ENCODE measurements around the gene PLIN4. TPM values are rescaled to one million over a fixed set of nuclear protein-coding genes. Genes with fewer than 3 reads are reported as not detected.

PLIN4 gene
- total and polyA plus RNA-seq, 9 of the 15 experiments (the other 6 are each of a cell fraction or from before 2014, with no cell fraction given), result 0.04 to 0.16 (median 0.07) TPM; not detected in 3

DNA sequence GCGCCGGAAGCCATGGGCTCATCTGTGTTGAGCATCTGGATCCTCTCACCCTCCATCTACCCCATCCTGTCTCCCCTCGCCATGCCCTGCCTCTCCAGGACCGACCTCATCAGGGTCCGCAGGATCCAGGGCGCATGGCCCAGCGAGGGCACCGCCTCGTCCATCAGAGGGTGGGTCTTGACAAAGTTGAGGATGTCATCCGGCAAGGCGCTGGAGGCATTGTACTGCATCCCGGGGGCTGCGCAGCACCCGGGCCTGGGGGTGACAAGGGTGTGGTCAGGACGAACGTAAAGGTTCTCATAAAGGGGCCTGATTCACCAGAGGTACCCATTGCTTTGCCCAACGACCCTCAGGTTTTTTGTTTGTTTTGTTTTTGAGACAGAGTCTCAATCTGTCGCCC, 31.7 kb upstream of the PLIN4 start:
- POLR2A ChIA-PET, result no interaction called here
- no peak overlapping the region for H3K4me2 ChIP-seq (ENCODE audit: insufficient read depth, low read length)
- H3K27ac ChIP-seq (ENCODE audit: extremely low read depth, low read depth, low read length), result no peak overlapping the region
- WGBS (ENCODE audit: insufficient coverage, low coverage, missing lambda C conversion rate), result 61% methylated on average over 18 of the region's 18 CpGs
- TF ChIP-seq, protein P1, sequence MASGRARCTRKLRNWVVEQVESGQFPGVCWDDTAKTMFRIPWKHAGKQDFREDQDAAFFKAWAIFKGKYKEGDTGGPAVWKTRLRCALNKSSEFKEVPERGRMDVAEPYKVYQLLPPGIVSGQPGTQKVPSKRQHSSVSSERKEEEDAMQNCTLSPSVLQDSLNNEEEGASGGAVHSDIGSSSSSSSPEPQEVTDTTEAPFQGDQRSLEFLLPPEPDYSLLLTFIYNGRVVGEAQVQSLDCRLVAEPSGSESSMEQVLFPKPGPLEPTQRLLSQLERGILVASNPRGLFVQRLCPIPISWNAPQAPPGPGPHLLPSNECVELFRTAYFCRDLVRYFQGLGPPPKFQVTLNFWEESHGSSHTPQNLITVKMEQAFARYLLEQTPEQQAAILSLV (tag; IDR thresholded peaks at IDR 0.05), result no peak
- H4K20me1 ChIP-seq (replicated peaks; ENCODE audit: control insufficient read depth, insufficient read depth, low read length), result no peaks in the 10 kb centered on the region
- no TSS peak for BruUV-seq (replicated peaks)
- intact Hi-C loops (cut with micrococcal nuclease), result no loop called here
- peak overlapping the region in 1 of 2 experiments; percentile 74; a peak in 1 of 4 replicates for H3K9ac ChIP-seq (ENCODE audit: insufficient read depth in 1 of 2, low read depth in 2 of 2, low read length in 2 of 2)
- CTCF ChIA-PET (ENCODE audit: low intra/inter-chr PET ratio), result no interaction called here
- no peak for ATAC-seq
- H3K4me1 ChIP-seq (replicated peaks in 1 of 2; ENCODE audit: control insufficient read depth in 2 of 2, insufficient read depth in 2 of 2, low read length in 2 of 2), result peaks cover 0 to 34% of the 10 kb centered on the region in 2 experiments; a peak in 4 of 5 replicates
- no peaks in the 10 kb centered on the region for H3K9me1 ChIP-seq (ENCODE audit: control insufficient read depth, insufficient read depth, low read length)
- no peaks in the 10 kb centered on the region for H3K79me2 ChIP-seq (ENCODE audit: control insufficient read depth, insufficient read depth, low read length)
- peak in 1 of 4 experiments; percentile 5 for DNase-seq (ENCODE audit: extremely low read depth in 1 of 4, low spot score in 3 of 4)
- in situ Hi-C loops (cut with MboI), result no loop called here
- FAIRE-seq, result no peak
- no peak overlapping the region for H3K4me3 ChIP-seq
- H3K36me3 ChIP-seq (ENCODE audit: control insufficient read depth, insufficient read depth, low read length), result no peaks in the 10 kb centered on the region
- H2AFZ ChIP-seq (ENCODE audit: low read depth, low read length), result no peak overlapping the region
- no peaks in the 10 kb centered on the region for H3K27me3 ChIP-seq (ENCODE audit: control insufficient read depth in 2 of 2, insufficient read depth in 2 of 2, low read length in 2 of 2)
- no peaks in the 10 kb centered on the region for H3K9me3 ChIP-seq (replicated peaks; ENCODE audit: control insufficient read depth, insufficient read depth, low read depth, low read length)

DNA sequence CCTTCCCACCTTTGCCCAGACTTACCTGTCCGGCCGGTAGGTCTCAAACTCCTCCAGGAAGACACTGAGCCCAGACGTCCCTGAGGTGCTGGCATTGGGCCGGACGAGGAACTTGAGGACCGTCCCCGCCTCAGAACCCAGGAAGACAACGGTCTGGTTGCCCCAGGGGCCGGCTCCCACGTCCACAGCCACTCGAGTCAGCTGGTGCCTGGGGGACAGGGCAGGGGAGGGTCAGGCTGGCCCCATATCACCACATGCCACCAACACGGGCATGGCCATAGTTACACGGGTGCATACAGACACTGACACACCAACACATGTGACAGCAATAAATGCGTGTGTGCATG, 29.9 kb upstream of the PLIN4 start:
- ChIA-PET CTCF (ENCODE audit: low intra/inter-chr PET ratio) (no interaction called here), POLR2A (interaction anchor here (0.8 to 1.1 kb wide), 2 partner anchors 8 to 9 kb away, joined by 3 to 4 read pairs; no protein-coding TSS in a partner anchor)
- H3K36me3 ChIP-seq (ENCODE audit: control insufficient read depth, insufficient read depth, low read length), result no peaks in the 10 kb centered on the region
- no peaks in the 10 kb centered on the region for H3K9me1 ChIP-seq (ENCODE audit: control insufficient read depth, insufficient read depth, low read length)
- no peaks in the 10 kb centered on the region for H3K79me2 ChIP-seq (ENCODE audit: control insufficient read depth, insufficient read depth, low read length)
- ATAC-seq, result no peak
- no peak overlapping the region for H3K4me3 ChIP-seq
- H3K4me1 ChIP-seq (replicated peaks in 1 of 2; ENCODE audit: control insufficient read depth in 2 of 2, insufficient read depth in 2 of 2, low read length in 2 of 2), result peaks cover 0 to 36% of the 10 kb centered on the region in 2 experiments; a peak in 4 of 5 replicates
- H3K9me3 ChIP-seq (replicated peaks; ENCODE audit: control insufficient read depth, insufficient read depth, low read depth, low read length), result no peaks in the 10 kb centered on the region
- H3K27ac ChIP-seq (ENCODE audit: extremely low read depth, low read depth, low read length), result no peak overlapping the region
- H3K4me2 ChIP-seq (ENCODE audit: insufficient read depth, low read length), result no peak overlapping the region
- in situ Hi-C loops (cut with MboI) (no loop called here), intact Hi-C loops (cut with micrococcal nuclease) (no loop called here)
- TF ChIP-seq MAX (CRISPR knock-in tag; IDR thresholded peaks at IDR 0.05), result peak; percentile 33; the same call in 1 of the 2 replicates
- TF ChIP-seq USF1 (CRISPR knock-in tag; IDR thresholded peaks at IDR 0.05), result 0 out of 2 replicates have a peak, but pooled peaks have one; percentile 15
- TF ChIP-seq ZNF384 (IDR thresholded peaks at IDR 0.05; ENCODE audit: low read depth, low read length), result no peak
- H3K27me3 ChIP-seq (ENCODE audit: control insufficient read depth in 2 of 2, insufficient read depth in 2 of 2, low read length in 2 of 2), result no peaks in the 10 kb centered on the region
- no peak for DNase-seq (ENCODE audit: extremely low read depth in 1 of 4, low spot score in 3 of 4)
- BruUV-seq (replicated peaks), result no TSS peak
- WGBS (ENCODE audit: insufficient coverage, low coverage, missing lambda C conversion rate), result 61% methylated on average over 13 of the region's 14 CpGs
- no peaks in the 10 kb centered on the region for H4K20me1 ChIP-seq (replicated peaks; ENCODE audit: control insufficient read depth, insufficient read depth, low read length)
- H3K9ac ChIP-seq (ENCODE audit: insufficient read depth in 1 of 2, low read depth in 2 of 2, low read length in 2 of 2), result no peak overlapping the region
- FAIRE-seq, result no peak
- H2AFZ ChIP-seq (ENCODE audit: low read depth, low read length), result no peak overlapping the region

All from K562 (cell line).